Measurements from ENCODE around the gene REC114.
A peak's percentile ranks its signal among the peaks of the same experiment; 100 is the strongest.

Gene REC114

DNA sequence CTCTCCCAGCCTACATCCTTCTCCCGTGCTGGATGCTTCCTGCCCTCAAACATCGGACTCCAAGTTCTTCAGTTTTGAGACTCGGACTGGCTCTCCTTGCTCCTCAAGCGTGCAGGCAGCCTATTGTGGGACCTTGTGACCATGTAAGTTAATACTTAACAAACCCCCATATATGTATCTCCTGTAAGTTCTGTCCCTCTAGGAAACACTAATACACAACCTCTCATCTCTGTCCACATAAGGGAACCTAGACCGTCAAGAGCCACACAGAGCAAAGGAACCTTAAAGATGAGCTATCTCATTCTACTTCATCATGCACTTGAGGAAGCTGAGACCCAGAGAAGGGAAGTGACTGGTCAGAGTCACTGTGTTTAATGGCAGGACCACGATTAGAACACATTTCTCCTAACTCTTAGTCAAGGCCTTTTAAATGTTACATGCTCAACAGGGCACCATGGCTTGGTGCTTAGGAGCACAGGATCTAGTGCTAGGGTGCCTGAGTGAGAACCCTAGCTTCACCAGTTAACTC lies 140.0 kb downstream of the REC114 start:
- peak; percentile 28 for DNase-seq

DNA sequence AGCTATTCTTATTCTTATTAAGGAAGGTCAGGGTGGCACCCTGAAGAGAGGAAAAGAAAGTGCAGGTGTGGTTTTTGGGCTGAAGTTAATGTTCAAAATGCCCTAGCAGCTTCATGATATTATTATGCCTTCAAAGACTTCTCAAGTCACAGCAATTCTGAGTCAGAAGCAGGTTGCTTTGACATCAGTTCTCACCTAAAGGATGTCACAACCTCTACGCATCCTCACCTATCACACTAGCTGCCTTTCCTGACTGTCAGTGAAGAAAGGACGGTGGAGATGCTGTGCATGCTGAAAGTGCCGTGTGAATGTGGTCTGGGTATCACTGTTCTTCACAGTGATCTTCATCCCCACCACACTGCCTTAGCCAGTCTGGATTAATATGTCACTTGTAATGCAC lies 140.6 kb downstream of the REC114 start:
- DNase-seq: no peak

DNA sequence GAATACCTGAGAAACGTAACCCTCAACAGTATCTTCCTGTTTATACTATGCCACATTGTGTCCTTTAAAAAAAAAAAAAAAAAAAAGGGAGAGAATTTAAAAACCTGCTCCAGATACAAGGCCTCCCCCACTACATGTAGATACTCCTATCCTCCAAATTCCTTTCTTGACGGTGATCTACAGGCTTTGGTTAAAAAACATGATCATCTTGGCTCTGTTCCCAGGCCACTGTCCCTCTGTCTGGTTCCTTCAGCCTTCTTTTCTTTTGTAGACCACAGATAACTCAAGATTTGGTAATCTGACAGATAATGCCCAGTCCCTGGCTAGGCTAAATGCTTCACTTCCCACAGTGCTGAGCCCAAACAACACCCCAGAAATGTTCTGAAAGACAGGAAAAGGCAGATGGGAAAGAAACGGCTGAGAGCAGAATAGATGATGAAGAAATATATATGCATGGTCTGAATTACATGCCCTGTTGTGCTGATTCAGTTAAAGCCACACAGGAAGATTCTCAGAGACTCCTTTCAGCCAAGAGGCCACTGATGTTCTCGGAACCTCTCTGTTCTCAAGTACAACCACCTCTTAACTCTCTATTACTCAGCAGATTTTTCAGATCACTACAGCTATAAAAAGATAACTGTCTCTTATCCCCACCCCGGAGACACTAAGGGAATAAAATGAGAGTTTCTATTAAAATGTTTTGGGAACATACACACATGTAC lies 141.9 kb downstream of the REC114 start:
- DNase-seq: no peak

DNA sequence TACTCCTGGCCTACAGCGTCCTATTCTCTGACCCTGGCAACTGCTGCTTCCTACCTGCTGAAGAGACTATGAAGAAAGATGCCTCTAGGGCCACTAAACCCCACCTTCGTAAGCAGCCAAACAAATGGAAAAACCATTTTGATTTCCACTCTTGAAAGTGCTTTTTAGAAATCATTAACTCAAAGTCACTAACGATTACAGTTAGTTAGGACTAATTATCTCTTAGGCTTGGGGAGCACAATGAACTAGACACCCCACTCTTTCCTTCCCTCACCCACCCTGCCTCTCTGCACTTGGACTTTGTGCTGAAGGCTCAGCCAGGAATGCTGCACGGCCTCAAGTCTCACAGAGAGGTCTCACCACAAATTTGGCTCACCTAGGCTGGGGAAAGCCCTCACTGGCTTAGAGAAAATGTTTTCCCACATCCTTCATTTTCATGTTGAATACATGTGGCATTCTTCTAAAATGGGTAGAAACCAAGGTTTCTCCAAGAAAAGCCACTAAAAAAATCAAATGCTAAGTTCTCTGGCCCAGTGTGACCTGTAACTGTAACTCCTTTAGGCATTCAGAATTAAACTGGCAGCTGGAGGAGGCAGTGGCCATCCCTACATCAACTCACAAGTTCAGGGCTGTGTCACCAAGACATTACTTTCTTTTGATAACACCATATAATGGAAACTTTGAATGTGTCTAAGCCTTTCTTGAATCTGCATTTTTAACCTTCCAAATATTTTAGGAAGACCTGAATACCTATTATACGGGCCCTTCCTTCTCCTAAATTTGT lies 143.1 kb downstream of the REC114 start:
- no peak for DNase-seq

DNA sequence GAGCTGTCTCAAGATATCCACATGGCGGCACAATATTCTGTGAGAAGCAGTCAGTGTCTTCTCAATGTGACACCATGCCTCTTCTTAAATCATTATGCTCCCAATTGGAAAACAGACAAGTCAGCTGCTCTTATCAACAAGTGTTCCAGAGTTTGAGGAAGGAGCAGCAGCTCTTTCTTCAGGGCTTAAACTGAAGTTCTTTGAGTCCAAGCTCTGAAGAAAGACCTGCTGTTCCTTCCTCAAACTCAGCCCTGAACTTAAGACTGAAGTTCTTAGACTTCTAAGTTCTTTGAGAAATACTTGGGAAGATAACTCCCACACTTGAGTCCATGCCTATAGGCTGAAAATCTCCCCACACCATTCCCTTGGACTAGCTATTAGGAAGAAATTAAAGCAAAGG lies 146.8 kb downstream of the REC114 start:
- no peak for DNase-seq

DNA sequence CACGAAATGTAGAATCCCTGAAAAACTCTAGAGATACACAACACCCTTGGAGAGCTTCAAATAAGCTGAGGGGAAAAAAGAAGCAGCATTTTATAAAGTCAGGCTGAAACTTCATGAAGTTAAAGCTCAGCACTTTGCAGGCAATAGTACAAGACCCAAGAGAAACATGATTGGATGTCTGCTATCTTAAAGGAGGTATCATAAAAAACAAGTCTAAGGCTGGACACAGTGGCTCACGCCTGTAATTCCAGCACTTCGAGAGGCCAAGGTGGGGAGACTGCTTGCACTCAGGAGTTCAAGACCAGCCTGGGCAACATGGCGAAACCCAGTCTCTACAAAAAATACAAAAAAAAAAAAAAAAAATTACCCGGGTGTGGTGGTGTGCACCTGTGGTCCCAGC lies 147.3 kb downstream of the REC114 start:
- no peak for DNase-seq

DNA sequence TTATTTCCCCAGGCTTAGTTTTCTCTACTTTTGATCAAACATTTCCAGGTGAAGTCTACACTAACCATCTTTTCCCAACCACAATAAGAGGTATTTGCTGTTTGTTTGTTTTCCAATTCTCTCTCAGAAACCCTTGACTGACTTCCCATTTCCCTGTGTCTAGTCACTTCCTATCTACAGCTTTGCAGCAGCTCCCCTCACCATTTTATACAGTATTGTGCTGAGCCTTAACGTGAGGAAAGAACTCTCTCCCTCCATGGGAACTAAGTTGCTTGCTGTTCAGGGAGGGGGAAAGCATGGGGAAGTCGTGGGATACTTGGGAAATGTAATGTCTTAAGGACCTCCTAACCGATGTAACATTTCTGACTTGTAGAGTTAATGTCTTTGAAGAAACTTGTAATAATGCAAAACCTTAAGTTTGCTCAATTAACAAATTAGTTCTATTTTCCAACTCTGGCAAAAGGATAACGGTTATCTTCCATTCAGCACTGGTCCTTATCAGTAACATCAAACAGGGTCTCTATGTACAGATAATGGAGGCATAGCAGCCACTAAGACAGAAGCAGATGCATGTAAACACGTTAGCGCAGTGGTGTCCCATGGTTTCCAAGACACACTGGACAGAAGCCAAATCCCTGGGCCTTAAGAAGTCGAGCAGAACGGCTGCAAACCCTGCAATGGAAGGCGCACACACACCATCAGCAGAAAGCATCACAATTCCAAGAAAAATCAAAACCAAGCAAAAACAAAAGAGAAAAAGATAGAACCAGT lies 150.5 kb downstream of the REC114 start:
- DNase-seq: no peak

DNA sequence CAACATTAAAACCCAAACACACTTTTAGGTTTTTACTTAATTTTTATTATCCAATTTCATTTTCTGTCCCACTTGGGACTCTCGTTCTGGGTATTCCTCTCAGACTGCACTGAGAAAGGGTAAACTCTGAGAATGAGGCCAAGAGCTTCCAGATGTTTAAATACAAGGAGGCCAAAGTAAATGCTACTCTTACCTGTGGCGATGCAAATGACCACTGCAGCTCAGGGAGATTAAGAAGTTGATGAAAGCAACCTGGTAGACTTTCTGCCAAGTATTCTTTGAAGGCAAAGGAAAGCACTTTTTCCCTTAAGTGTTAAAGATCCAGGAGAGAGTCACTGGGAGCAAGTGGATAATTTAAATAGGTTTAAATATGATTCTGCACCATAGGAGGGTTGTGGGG lies 151.1 kb downstream of the REC114 start:
- no peak for DNase-seq

DNA sequence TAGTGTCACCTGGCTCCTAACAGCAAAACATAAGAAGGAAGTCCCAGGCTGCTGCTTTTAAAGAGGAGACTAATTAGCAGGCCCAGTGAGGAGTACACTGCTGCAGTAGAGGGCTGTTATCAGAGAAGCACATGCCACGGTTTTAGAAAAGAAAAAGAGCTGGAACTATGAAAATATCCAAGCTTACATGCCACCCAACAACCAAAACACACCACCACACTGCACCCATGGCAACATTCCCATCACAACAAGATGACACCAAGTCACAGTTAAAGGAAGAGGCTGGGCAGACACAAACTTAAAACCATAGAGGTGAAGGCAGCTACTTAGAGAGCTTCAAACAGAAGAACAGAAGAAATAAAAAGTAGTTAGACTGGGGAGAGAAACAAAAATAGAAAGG lies 153.2 kb downstream of the REC114 start:
- DNase-seq: no peak

DNA sequence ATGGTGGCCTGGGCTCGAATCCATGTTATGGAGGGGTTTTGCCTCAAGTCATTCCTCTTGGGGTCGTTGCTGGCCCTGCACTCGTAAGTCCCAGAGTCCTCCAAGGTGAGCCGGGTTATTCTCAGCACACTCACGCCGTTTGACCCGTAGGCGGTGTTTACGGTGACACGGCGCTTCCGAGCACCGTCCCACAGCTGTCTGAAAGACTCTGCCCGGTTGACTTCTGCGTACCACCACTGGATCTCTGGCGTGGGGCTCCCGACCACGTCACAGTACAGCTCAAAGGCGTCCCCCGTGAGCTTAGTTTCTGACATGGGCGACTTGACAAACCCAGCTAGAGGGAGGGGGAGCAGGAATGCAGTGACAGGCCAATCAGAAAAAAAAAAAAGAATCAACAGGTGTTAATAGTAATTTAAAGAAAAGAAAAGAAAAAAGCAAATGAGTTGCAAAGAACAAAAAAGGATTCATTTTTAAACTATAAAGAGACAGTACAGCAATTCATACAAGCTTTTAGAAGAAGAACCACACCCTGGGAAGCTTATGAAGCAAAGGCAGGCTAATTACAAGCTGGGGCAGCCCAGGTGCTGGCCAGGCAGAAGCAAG lies 154.2 kb downstream of the REC114 start:
- DNase-seq: no peak

DNA sequence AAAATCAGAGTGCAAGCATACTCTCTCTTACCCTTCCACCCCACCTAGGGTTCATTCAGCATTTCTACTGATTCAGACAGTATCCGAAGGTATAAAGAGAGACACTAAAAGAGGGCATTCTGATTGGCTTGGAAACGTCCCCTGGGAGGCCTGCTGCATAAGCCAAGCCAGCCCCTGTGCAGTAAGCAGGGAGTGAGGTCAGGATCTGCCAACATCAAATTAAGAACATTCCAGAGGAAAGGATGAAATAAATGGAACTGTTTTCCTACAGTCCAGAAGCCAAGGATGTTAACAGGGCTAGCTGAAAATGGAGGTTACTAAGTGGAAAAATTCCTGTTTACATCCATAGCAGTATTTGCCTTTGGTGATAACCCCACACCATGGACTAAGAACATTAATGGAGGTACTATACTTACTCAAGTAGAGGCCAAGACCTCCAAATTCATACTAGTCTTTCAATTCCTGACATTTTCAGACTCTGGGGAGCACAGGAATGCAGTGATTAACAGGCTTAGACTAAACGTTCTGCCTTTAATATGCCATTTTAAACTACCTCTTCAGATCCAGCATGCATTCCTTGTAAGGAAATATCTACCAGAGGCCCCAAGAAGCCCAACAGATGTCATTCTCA lies 155.7 kb downstream of the REC114 start:
- DNase-seq: no peak

DNA sequence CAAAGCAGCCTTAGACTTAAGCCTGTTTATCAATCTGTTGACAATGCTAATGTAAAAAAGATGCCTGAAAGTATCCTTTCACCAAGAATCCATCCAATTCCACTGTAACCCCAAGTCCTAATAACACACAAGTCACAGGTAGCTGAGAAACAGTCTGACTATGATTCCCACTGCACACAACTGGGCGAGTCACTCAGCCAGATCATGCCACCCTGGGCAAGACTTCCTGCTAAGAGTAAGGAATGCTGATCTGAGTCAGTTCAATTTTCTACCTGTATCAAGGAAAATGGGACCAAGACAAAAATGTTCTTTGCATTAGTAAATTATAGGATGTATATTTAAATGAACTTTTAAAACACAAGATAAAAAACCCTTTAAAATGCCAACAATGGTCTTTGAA lies 157.0 kb downstream of the REC114 start:
- DNase-seq: no peak

DNA sequence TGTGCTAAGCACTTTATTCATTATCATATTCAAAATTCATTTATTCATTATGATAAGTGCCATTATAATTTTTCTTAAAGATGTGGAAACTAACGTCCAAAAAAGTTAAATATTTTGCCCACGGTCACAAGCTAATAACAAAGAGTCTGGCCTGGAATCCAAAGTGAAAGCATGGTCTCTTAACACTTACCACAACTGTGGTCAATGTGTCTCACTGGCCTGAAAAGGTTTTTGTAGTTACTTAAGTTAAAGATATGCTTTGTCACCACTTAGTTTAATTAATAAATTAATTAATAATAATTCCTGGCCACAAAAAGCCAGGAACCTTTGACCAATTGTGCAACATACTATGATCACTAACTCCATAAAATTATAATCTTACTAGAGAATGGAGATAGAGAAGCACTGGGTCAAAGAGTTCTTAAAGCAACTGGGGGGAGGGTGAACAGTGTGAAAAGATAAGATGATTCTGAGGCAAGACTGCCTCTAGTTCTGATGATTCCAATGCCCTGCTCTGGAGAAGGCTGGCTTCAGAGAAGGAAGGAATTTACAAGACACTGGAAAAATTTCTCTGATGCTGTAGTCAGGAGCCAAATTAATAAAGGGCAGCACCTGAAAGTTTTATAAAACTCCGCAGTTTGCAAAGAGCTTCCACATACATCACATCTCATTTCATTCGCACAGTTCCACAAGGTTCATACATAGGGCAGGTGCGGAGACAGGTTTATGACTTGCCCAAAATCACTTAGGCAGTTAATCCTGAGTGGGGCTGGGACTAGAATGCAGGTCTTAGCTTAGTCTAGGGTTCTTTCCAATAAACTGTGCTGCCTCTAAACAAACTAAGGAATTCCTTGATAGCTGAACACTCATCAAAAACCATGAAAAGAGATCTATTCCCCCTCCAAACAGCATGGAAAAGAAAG lies 157.7 kb downstream of the REC114 start:
- DNase-seq: no peak

DNA sequence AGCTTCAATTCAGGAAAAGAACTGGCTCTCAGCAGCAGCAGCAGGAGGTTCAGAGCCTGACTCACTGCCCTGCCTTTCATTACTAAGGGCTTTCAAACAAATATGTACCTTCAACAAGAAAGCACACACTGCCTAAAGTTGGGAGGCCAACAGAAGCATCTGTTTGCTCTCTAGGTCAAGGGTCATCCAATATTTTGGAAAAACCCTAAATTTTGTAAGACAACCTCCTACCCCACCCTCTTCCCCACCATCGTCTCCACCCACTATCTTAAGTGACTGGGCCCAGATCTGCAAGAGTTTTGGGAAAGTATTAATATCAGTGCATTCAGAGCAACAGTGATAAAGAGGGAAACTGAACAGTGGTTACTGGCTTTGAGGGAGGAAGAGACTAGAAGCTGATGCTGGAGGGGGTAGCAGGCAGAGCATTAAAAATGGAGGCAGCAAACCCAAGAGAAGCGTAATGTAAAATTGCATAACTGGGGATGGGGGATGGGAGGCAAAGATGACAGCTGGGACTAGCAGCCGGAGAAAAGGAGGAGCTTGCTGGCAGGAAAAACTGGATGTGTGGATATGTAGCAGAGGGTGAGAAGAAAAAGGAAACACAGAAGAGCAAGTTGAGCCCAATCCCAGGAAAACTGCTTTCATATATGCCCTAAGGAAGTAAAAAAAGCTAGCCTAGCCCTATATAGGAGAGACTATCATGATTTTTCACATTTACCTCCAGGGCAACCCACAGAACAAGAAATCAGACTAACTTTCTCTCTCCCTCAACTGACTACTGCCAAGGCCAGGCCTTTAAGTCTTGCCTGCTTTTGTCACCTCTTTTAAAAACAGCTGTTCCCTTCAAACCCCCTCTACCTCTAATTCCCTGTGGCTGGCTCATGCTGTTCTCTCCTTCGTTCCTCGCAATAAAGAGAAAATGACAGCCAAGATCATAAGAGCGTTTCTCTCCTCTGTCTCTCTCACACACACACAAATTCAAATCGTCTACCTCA lies 158.8 kb downstream of the REC114 start:
- no peak for DNase-seq

DNA sequence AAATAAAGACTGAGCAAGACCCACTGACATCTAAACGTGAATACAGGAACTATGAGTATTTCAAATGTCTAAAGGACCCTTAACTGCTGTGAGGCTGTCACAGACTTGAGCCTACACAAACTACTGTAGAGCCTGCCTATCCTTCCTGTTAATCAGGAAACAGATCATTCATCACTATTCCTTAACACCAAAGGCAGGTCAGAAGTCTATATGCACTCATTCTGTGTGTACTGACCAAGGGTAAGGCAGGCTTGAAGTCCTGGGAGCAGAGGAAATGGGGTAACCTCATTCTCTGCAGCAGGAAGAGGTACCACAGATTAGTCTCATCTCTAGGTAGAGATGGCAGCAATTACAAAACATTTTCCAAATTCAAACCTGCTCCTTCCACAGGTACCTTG lies 159.5 kb downstream of the REC114 start:
- DNase-seq: no peak

DNA sequence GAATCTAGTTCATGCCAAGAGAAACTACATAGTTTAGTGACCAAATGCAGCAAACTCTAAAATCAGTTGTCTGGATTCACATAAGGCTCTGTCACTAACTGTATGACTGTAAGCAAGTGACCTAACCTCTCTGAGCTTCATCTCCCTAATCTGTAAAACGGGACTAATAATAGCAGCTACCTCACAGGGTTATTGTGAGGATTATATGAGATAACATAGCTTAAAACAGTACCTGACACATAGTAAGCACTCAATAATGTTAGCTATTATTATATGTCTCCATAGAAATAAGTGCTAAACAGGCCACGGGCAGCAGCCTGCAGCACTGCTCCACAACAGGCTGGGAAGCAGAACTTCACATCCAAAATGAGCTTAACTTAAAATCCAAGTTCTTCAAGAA lies 160.0 kb downstream of the REC114 start:
- DNase-seq: no peak

DNA sequence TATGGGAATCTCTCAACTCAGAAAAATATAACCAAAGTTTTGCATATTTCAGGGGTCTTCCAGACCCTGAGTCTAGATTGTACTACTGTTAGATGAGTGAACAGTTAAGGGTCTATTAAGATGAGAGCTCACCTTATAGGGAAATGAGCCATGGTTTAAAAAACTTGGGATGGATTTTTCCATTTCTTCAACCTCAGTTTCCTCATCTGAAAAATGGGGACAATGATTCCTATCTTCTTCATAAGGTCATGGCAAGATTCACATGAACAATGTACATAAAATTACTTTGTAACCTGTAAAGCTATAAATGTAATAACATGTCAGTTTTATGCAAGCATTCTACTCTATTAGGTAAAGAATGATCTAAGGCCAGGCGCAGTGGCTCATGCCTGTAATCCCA lies 161.5 kb downstream of the REC114 start:
- no peak for DNase-seq

DNA sequence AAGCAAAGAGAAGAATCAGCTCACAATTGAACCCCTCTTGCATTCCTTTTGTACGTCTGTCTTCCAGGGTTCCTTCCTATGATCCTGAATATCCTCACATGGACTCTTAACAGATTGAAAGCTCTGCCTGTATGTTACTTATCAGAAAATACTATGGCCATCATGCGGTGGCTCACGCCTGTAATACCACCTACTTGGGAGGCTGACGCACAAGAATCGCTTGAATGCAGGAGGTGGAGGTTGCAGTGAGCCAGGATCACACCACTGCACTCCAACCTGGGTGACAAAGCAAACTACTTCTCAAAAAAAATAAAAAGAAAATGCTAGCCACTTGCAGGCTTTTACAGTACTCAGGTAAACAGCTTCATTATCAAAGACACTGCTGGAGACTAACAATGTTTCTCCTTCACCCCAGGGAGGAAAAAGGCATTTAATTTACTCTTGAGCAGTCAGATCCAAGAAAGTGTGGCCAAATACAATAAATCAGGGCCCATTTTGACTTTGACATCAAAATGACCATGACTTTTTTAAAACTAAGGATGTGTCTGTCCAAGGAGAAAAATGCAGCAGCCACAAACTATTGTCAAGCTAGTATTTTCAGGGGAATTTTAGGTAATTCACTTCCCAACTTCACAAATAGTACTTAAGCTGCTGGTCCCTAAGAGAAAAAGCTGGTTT lies 162.9 kb downstream of the REC114 start:
- no peak for DNase-seq

DNA sequence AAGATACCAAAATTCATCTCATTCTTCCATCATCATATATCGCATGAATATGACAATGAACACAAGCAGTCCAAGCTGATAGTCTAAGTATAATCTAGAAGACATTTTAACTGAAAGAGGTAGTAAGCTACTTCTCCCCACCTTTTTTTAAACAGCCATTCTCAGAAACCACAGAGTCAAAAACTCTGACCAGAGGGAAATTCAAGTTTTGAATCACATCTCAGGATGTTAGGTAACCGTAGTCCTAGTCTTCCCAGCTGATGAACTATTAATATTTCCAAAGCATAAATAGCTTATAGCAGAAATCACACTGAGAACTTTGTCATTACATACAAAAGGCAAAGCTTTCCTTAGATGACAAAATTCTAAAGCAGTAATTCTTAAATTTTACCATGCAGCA lies 164.4 kb downstream of the REC114 start:
- DNase-seq: no peak

DNA sequence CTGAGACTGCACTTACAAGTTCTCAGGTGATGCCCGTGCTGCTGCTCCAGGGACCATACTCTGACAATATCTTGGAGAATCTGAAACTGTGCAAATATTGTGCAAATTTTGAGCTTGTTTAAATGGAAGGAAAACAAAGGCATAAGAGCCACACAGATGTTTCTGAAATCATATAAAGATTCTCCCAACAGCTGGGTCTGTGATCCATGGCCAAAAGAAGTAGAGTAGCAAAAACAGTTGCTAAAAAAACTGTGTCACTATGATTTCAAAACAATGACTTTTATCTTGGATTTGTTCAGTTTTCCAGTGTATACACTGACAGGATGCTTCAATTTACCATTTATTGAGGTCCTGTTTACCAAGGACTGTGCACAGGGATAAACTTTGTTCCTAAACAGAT lies 164.9 kb downstream of the REC114 start:
- DNase-seq: no peak
